HepG2 (cell line): ENCODE measurements around the gene GLYR1. TPM values are rescaled to one million over a fixed set of nuclear protein-coding genes. Genes with fewer than 3 reads are reported as not detected.
A peak's percentile ranks its signal among the peaks of the same experiment; 100 is the strongest.

Experiments used
- AHR ChIP-seq: IDR thresholded peaks from 2 replicates; pipeline ENCODE4 v1.6.1; 2018; ENCODE audit warnings: missing genetic modification reagents, missing compliant biosample characterization
- ATRX ChIP-seq: sonication (generic); formaldehyde crosslinking; IDR thresholded peaks from 2 replicates; pipeline ENCODE4 v1.4.0; 2020; ENCODE audit warnings: missing genetic modification reagents, borderline replicate concordance
- CEBPG ChIP-seq: IDR thresholded peaks from 2 replicates; pipeline ENCODE4 v1.6.1; 2016
- CREM ChIP-seq, 2 experiments: sonication (generic) in 1 of 2; formaldehyde crosslinking in 1 of 2; IDR thresholded peaks; 2 replicates each; pipeline versions ENCODE4 v1.4.0 to v1.6.1; 2016 to 2020; ENCODE audit warnings: antibody characterized with exemption in 1 of 2, mild to moderate bottlenecking in 1 of 2, missing genetic modification reagents in 1 of 2
- KLF16 ChIP-seq, 2 experiments: sonication (generic) in 1 of 2; formaldehyde crosslinking in 1 of 2; IDR thresholded peaks; 2 replicates each; pipeline versions ENCODE4 v1.6.1 to v1.8.0; 2016 to 2023; ENCODE audit warnings: missing genetic modification reagents in 2 of 2, missing compliant biosample characterization in 1 of 2
- MEF2D ChIP-seq: sonication (generic); formaldehyde crosslinking; IDR thresholded peaks from 2 replicates; pipeline ENCODE4 v1.5.1; 2020; ENCODE audit warnings: mild to moderate bottlenecking, missing genetic modification reagents
- MYPOP ChIP-seq: sonication (generic); formaldehyde crosslinking; IDR thresholded peaks from 2 replicates; pipeline ENCODE4 v1.8.1; 2023; ENCODE audit warnings: mild to moderate bottlenecking, moderate library complexity, missing genetic modification reagents
- RAD51 ChIP-seq: fragments of 450-650 bp; IDR thresholded peaks from 2 replicates; pipeline ENCODE4 v1.6.1; 2016; ENCODE audit warnings: borderline replicate concordance
- REST ChIP-seq, 2 experiments: IDR thresholded peaks; 2 replicates each; pipeline ENCODE4 v1.6.1; 2011 to 2012; ENCODE audit warnings: low read length in 2 of 2, borderline replicate concordance in 1 of 2, low read depth in 1 of 2, mild to moderate bottlenecking in 1 of 2, moderate library complexity in 1 of 2
- SCMH1 ChIP-seq: sonication (generic); formaldehyde crosslinking; IDR thresholded peaks from 2 replicates; pipeline ENCODE4 v1.9.0; 2021; ENCODE audit warnings: missing genetic modification reagents, mild to moderate bottlenecking, borderline replicate concordance
- STAT6 ChIP-seq: sonication (generic); formaldehyde crosslinking; IDR thresholded peaks from 2 replicates; pipeline ENCODE4 v1.4.0; 2020; ENCODE audit warnings: missing genetic modification reagents, mild to moderate bottlenecking, borderline replicate concordance
- TBX2 ChIP-seq: sonication (generic); formaldehyde crosslinking; IDR thresholded peaks from 2 replicates; pipeline ENCODE4 v1.5.0; 2020; ENCODE audit warnings: missing genetic modification reagents, mild to moderate bottlenecking, borderline replicate concordance
- TFDP1 ChIP-seq: IDR thresholded peaks from 2 replicates; pipeline ENCODE4 v1.6.1; 2016; ENCODE audit warnings: missing compliant biosample characterization, missing genetic modification reagents, borderline replicate concordance
- ZFAT ChIP-seq: sonication (generic); formaldehyde crosslinking; conservative IDR thresholded peaks from 2 replicates; pipeline ENCODE4 v1.8.1; 2023; ENCODE audit warnings: missing genetic modification reagents, inconsistent platforms
- ZNF280B ChIP-seq: sonication (generic); formaldehyde crosslinking; IDR thresholded peaks from 2 replicates; pipeline ENCODE4 v1.5.0; 2020; ENCODE audit warnings: missing genetic modification reagents, mild to moderate bottlenecking, borderline replicate concordance
- ZNF317 ChIP-seq: sonication (generic); formaldehyde crosslinking; IDR thresholded peaks from 2 replicates; pipeline ENCODE4 v1.5.0; 2020; ENCODE audit warnings: mild to moderate bottlenecking, missing genetic modification reagents
- polyA plus RNA-seq, 8 experiments: library from polyadenylated mRNA; depleted of rRNA in 3 of 8; stranded (reverse) in 7 of 8; unstranded in 1 of 8; fragments of >200 nt; fragmentation: Illumina TruSeq in 4 of 8; extraction: Trizol in 4 of 8; gene quantifications; 2 replicates each; pipeline versions ENCODE4 v1.2.1 to v1.2.3, GENCODE V29; 2011 to 2016; ENCODE audit warnings: low read depth in 4 of 8, missing spikeins in 1 of 8, mixed read lengths in 1 of 8; ENCODE audit not compliant: insufficient read depth in 1 of 8
- total RNA-seq, 5 experiments: library from RNA; depleted of rRNA; stranded (reverse); fragments of >200 nt; fragmentation: Illumina TruSeq; extraction: Trizol; gene quantifications; 2 replicates each; pipeline ENCODE4 v1.2.3, GENCODE V29; 2016; ENCODE audit warnings: low read depth in 1 of 5

The GLYR1 gene
- total and polyA plus RNA-seq, 2 of the 13 experiments (the other 11 are each of a cell fraction or from before 2014, with no cell fraction given), result 28.3 to 48.7 TPM

GRCh38 chr16:4768549-4769305 is 78.4 kb downstream of the GLYR1 start (continued):
- TF ChIP-seq MYPOP (CRISPR knock-in tag) (peak; percentile 47; the same call in 1 of the 2 replicates), KLF16 (CRISPR knock-in tag; IDR thresholded peaks at IDR 0.05) (0 out of 4 replicates have a peak, but pooled peaks of 1 of the 2 experiments have one; percentile 12), SCMH1 (CRISPR knock-in tag) (no peak), REST (IDR thresholded peaks at IDR 0.05; ENCODE audit: borderline replicate concordance in 1 of 2, low read depth in 1 of 2, low read length in 2 of 2) (no peak), RAD51 (no peak), TBX2 (CRISPR knock-in tag) (peak; percentile 71), STAT6 (no peak), ZNF280B (CRISPR knock-in tag) (peak; percentile 34; the same call in 1 of the 2 replicates), TFDP1 (CRISPR knock-in tag) (no peak; the same call in 1 of the 2 replicates), MEF2D (peak; percentile 68; the same call in 1 of the 2 replicates), AHR (CRISPR knock-in tag) (no peak), ATRX (CRISPR knock-in tag) (no peak), CEBPG (CRISPR knock-in tag) (0 out of 2 replicates have a peak, but pooled peaks have one; percentile 10), CREM (IDR thresholded peaks at IDR 0.05) (peak; percentile 86), CREM (CRISPR knock-in tag; IDR thresholded peaks at IDR 0.05) (no peak), ZFAT (CRISPR knock-in tag) (no peak), ZNF317 (0 out of 2 replicates have a peak, but pooled peaks have one; percentile 29)
